Stimulated activated naive CD4-positive, alpha-beta T cell treated with Interleukin-2 at 50 U/mL for 16 hours (primary cell): ENCODE measurements around the gene MUCL1.
"Not testable (repeated sequence)": the region's sequence is repeated elsewhere in the genome, so short reads cannot be mapped to it uniquely, and the experiment has no call there.

ENCODE experiments used
- DNase-seq: peaks from one replicate; lab custom pipeline; 2025; lab: John Stamatoyannopoulos, UW

Gene MUCL1

GRCh38 chr12:54853933-54854538 is at the start of gene MUCL1:
Gene MUCL1 (plus strand): TSS chr12:54854516. CDS start chr12:54854583, 67 bp downstream.
- peak; percentile 49 for DNase-seq

- no peak for DNase-seq
These were observed 32.6 kb upstream of the MUCL1 start for GRCh38 chr12:54821676-54822075.

GRCh38 chr12:54824402-54824801 is 29.9 kb upstream of the MUCL1 start:
- DNase-seq, result no peak

GRCh38 chr12:54829511-54829910 is 24.8 kb upstream of the MUCL1 start:
- no peak for DNase-seq

GRCh38 chr12:54830199-54830598 is 24.1 kb upstream of the MUCL1 start:
- no peak for DNase-seq

GRCh38 chr12:54831631-54832030 is 22.7 kb upstream of the MUCL1 start:
- no peak for DNase-seq

GRCh38 chr12:54840244-54840865 is 14.0 kb upstream of the MUCL1 start:
- DNase-seq, result no peak

GRCh38 chr12:54857406-54857805 is 3.1 kb downstream of the MUCL1 start:
- DNase-seq, result no peak

GRCh38 chr12:54858562-54858961 is 4.2 kb downstream of the MUCL1 start:
- no peak for DNase-seq

GRCh38 chr12:54859502-54859901 is 5.2 kb downstream of the MUCL1 start:
- DNase-seq, result no peak

GRCh38 chr12:54861927-54862326 is 7.6 kb downstream of the MUCL1 start:
- DNase-seq, result no peak

GRCh38 chr12:54863948-54864618 is 9.8 kb downstream of the MUCL1 start:
- DNase-seq, result no peak

GRCh38 chr12:54865683-54866324 is 11.5 kb downstream of the MUCL1 start:
- no peak for DNase-seq

- no peak for DNase-seq
These were observed 14.4 kb downstream of the MUCL1 start for GRCh38 chr12:54868690-54869089.

- DNase-seq, result no peak
These were observed 15.7 kb downstream of the MUCL1 start for GRCh38 chr12:54870048-54870447.

- DNase-seq, result no peak
These were observed 16.3 kb downstream of the MUCL1 start for GRCh38 chr12:54870617-54871016.

GRCh38 chr12:54879150-54879549 is 24.8 kb downstream of the MUCL1 start:
- no peak for DNase-seq

GRCh38 chr12:54879579-54879978 is 25.3 kb downstream of the MUCL1 start:
- DNase-seq, result no peak

GRCh38 chr12:54882079-54882478 is 27.8 kb downstream of the MUCL1 start:
- no peak for DNase-seq

GRCh38 chr12:54882597-54882996 is 28.3 kb downstream of the MUCL1 start:
- DNase-seq, result not testable (repeated sequence)

- DNase-seq, result not testable (repeated sequence)
These were observed 34.1 kb downstream of the MUCL1 start for GRCh38 chr12:54888428-54888827.

- DNase-seq, result no peak
These were observed 36.0 kb downstream of the MUCL1 start for GRCh38 chr12:54890339-54890738.
